Forelimb muscle (tissue), 1 donor: ENCODE results near the gene LNX1. TPM values are rescaled to one million over a fixed set of nuclear protein-coding genes. Genes with fewer than 3 reads are reported as not detected.
A peak's percentile ranks its signal among the peaks of the same experiment; 100 is the strongest.

Experiments used
- DNase-seq: peaks from one replicate; pipeline ENCODE4 v3.0.0-alpha.2; 2013; ENCODE audit warnings: low read depth
- polyA plus RNA-seq: library from polyadenylated mRNA; unstranded; fragments of 120-200 nt; gene quantifications from one replicate; pipeline ENCODE4 v1.2.1, GENCODE V29; 2013; ENCODE audit not compliant: insufficient read length

Gene LNX1
- polyA plus RNA-seq, 1 donor: 4.2 TPM

GRCh38 chr4:53599632-53600031, 8.3 kb upstream of the LNX1 start:
- no peak for DNase-seq

- no peak for DNase-seq
These were observed 7.6 kb upstream of the LNX1 start for GRCh38 chr4:53598901-53599300.

GRCh38 chr4:53598483-53598882, 7.2 kb upstream of the LNX1 start:
- no peak for DNase-seq

GRCh38 chr4:53596901-53597300, 5.6 kb upstream of the LNX1 start:
- no peak for DNase-seq

GRCh38 chr4:53595834-53596233, 4.5 kb upstream of the LNX1 start:
- DNase-seq: no peak

- no peak for DNase-seq
These were observed 3.9 kb upstream of the LNX1 start for GRCh38 chr4:53595204-53595603.

- DNase-seq: no peak
These were observed 2.5 kb upstream of the LNX1 start for GRCh38 chr4:53593765-53594164.

- DNase-seq: no peak
These were observed 1.6 kb upstream of the LNX1 start for GRCh38 chr4:53592686-53593501.

- no peak for DNase-seq
These were observed 836 bp upstream of the LNX1 start for GRCh38 chr4:53592122-53592521.

- DNase-seq: peak; percentile 45
These were observed 1.1 kb downstream of the LNX1 start for GRCh38 chr4:53590187-53590586.

- no peak for DNase-seq
These were observed 1.8 kb downstream of the LNX1 start for GRCh38 chr4:53589511-53589910.

GRCh38 chr4:53587135-53587534, 4.2 kb downstream of the LNX1 start:
- no peak for DNase-seq

GRCh38 chr4:53586121-53586816, 5.0 kb downstream of the LNX1 start:
- DNase-seq: no peak

GRCh38 chr4:53584658-53585057, 6.6 kb downstream of the LNX1 start:
- DNase-seq: no peak

GRCh38 chr4:53583513-53583912, 7.8 kb downstream of the LNX1 start:
- no peak for DNase-seq

GRCh38 chr4:53582194-53582593, 9.1 kb downstream of the LNX1 start:
- DNase-seq: no peak

GRCh38 chr4:53580274-53580673, 11.0 kb downstream of the LNX1 start:
- DNase-seq: no peak

GRCh38 chr4:53579826-53580225, 11.5 kb downstream of the LNX1 start:
- no peak for DNase-seq

GRCh38 chr4:53576676-53577372, 14.5 kb downstream of the LNX1 start:
- DNase-seq: no peak

GRCh38 chr4:53576071-53576617, 15.1 kb downstream of the LNX1 start:
- no peak for DNase-seq

GRCh38 chr4:53575552-53575951, 15.7 kb downstream of the LNX1 start:
- no peak for DNase-seq

GRCh38 chr4:53574528-53574927, 16.8 kb downstream of the LNX1 start:
- DNase-seq: no peak
